Measurements from ENCODE around the gene CEP250.

Gene CEP250, protein sequence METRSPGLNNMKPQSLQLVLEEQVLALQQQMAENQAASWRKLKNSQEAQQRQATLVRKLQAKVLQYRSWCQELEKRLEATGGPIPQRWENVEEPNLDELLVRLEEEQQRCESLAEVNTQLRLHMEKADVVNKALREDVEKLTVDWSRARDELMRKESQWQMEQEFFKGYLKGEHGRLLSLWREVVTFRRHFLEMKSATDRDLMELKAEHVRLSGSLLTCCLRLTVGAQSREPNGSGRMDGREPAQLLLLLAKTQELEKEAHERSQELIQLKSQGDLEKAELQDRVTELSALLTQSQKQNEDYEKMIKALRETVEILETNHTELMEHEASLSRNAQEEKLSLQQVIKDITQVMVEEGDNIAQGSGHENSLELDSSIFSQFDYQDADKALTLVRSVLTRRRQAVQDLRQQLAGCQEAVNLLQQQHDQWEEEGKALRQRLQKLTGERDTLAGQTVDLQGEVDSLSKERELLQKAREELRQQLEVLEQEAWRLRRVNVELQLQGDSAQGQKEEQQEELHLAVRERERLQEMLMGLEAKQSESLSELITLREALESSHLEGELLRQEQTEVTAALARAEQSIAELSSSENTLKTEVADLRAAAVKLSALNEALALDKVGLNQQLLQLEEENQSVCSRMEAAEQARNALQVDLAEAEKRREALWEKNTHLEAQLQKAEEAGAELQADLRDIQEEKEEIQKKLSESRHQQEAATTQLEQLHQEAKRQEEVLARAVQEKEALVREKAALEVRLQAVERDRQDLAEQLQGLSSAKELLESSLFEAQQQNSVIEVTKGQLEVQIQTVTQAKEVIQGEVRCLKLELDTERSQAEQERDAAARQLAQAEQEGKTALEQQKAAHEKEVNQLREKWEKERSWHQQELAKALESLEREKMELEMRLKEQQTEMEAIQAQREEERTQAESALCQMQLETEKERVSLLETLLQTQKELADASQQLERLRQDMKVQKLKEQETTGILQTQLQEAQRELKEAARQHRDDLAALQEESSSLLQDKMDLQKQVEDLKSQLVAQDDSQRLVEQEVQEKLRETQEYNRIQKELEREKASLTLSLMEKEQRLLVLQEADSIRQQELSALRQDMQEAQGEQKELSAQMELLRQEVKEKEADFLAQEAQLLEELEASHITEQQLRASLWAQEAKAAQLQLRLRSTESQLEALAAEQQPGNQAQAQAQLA (N-terminal part only)

DNA sequence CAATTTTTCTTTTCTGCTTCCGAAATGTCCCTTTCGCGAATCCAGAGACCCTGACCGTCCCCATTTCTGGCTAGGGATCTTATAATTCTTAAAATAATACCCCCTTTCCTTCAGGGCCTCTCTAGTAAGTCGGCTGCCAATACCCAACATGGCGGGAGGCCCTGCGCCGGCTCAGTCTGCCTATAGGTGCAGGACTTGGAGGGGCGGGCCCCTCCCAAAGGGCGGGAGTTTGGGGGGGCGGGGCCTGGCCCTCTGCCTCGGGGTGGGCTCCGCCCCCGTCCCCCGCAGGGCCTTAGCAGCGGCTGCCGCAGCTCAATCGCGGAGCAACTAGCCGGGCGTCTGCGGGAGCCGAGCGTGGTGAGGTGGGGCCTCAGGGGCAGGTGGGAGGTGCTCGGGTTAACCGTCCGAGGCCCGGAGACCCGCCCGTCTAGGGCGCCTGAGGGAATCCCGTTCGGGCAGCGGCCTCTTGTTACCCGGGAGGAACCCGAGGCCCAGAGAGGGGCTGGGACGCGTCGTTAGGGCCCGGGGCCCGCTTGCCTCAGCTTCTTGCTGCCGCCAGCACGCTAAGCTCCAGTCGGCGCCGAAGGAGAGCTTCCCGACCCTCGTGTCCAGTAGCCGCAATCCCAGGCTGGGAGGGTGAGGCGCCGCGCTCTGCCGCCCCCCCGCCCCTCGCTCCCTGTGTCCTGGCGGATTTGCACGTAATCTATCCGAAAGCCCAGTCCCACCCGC is at the start of gene CEP250:
Gene CEP250, plus strand, starts transcription at position 718 of the 729 bp plus-strand sequence. CDS start 6,770 bp downstream, outside the sequence.
- peak; percentile 86 to 91 for DNase-seq (ENCODE audit: low spot score in 2 of 2)
- Mint-ChIP-seq H3K9me3 (no peaks in the 10 kb centered on the region), H3K4me1 (peaks cover 2% of the 10 kb centered on the region), H3K27ac (peak within 1 kb of the TSS; percentile 95), H3K4me3 (peak within 1 kb of the TSS; percentile 94), H3K27me3 (no peaks in the 10 kb centered on the region), H3K36me3 (no peaks in the 10 kb centered on the region)
- peak; percentile 93 for ATAC-seq (ENCODE audit: low read depth)

DNA sequence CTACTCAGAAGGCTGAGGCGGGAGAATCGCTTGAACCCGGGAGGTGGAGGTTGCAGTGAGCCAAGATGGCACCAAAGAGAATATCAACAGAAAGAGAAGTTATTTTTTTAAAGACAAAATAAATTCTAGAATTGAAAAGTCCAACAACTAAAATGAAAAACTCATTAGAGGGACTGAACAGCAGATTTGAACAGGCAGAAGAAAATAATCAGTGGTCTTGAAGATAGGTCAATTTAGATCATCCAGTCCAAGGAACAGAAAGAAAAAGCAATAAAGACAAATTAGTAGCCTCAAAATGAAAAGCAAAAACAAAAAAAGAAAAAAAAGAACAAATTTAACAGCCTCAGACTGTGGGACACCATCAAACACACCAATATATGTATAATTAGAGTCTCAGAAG is 49.6 kb upstream of the CEP250 start:
- no peaks in the 10 kb centered on the region for H3K27me3 Mint-ChIP-seq
- DNase-seq (ENCODE audit: low spot score in 2 of 2) (no peak), ATAC-seq (ENCODE audit: low read depth) (no peak)
- no peak overlapping the region for H3K27ac Mint-ChIP-seq
- H3K36me3 Mint-ChIP-seq = peaks cover 11% of the 10 kb centered on the region
- H3K4me1 Mint-ChIP-seq = peaks cover 10% of the 10 kb centered on the region
- H3K4me3 Mint-ChIP-seq = no peak overlapping the region
- H3K9me3 Mint-ChIP-seq = peaks cover 4% of the 10 kb centered on the region

DNA sequence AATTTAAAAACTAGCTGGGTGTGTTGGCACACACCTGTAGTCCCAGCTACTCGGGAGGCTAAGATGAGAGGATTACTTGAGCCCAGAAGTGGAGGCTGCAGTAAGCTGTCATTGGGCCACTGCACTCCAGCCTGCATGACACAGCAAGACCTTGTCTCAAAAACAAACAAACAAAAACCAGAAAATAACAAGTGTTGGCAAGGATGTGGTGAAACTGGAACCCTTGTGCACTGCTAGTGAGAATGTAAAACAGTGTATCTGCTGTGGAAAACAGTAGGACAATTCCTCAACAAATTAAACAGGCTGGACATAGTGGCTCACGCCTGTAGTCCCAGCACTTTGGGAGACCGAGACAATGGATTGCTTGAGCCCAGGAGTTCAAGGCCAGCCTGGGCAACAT is 47.1 kb upstream of the CEP250 start:
- H3K36me3 Mint-ChIP-seq = peaks cover 11% of the 10 kb centered on the region
- H3K9me3 Mint-ChIP-seq = peaks cover 4% of the 10 kb centered on the region
- no peak overlapping the region for H3K27ac Mint-ChIP-seq
- H3K4me1 Mint-ChIP-seq = peaks cover 21% of the 10 kb centered on the region
- no peak overlapping the region for H3K4me3 Mint-ChIP-seq
- DNase-seq (ENCODE audit: low spot score in 2 of 2) = no peak
- H3K27me3 Mint-ChIP-seq = no peaks in the 10 kb centered on the region
- no peak for ATAC-seq (ENCODE audit: low read depth)

DNA sequence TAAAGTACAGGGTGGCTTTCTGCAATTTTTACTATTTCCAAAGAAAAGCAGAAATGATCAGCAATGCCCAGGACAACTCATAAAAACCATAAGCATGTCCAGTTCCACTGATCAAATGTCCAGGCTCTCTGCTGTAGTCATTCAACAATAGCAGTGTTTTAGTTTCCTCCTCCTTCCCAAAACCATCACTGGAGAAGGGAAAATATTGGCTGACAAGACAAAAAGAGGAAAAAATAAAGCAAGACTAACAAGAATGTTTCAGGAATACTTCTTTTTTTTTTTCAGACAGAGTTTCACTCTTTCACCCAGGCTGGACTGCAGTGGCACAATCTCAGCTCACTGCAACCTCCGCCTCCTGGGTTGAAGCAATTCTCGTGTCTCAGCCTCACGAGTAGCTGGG is 45.9 kb upstream of the CEP250 start:
- ATAC-seq (ENCODE audit: low read depth) = no peak
- no peak overlapping the region for H3K27ac Mint-ChIP-seq

DNA sequence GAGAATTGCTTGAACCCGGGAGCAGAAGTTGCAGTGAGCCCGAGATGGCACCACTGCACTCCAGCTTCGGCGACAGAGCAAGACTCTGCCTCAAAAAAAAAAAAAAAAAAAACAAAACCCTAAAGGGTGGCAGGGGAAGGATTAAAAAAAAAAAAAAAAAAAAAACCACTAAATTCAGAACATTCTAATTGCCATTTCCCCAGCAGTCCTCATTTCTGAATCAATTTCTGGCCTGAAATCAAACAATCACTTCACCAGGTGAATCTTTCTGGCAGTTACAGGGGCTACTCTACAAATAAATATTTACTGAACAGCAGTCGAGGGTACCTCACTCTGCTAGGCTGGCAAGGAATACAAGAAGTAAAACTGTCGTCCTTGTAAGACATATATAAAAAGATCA is 44.8 kb upstream of the CEP250 start:
- ATAC-seq (ENCODE audit: low read depth) (no peak), DNase-seq (ENCODE audit: low spot score in 2 of 2) (no peak)
- Mint-ChIP-seq H3K4me3 (no peak overlapping the region), H3K9me3 (peaks cover 4% of the 10 kb centered on the region), H3K27me3 (no peaks in the 10 kb centered on the region), H3K4me1 (peaks cover 14% of the 10 kb centered on the region), H3K27ac (peak overlapping the region; percentile 96), H3K36me3 (peaks cover 10% of the 10 kb centered on the region)

More for the DNA sequence above, 45.9 kb upstream of the CEP250 start:
- no peaks in the 10 kb centered on the region for H3K27me3 Mint-ChIP-seq
- no peak for DNase-seq (ENCODE audit: low spot score in 2 of 2)
- H3K4me3 Mint-ChIP-seq = no peak overlapping the region
- peaks cover 4% of the 10 kb centered on the region for H3K9me3 Mint-ChIP-seq
- H3K4me1 Mint-ChIP-seq = peaks cover 21% of the 10 kb centered on the region
- H3K36me3 Mint-ChIP-seq = peaks cover 11% of the 10 kb centered on the region

DNA sequence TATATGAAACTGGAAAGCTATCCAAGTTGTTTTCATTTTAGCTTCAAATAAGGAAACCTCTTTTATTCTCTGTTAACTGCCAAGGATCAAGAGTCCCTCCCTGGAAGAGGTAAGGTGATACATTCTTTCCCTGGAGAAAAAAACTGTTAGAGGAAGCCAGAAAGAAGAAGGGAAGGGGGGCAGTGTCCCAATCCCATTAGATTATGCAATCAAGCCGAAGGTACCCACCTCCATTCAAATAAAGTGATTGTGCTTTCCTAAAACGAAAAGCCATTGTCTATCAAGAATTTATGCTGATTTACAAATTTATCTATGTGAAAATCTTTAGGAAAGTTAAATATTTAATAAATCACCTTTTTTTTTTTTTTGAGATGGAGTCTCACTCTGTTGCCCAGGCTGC is 34.1 kb upstream of the CEP250 start:
- Mint-ChIP-seq H3K27ac (no peak overlapping the region), H3K4me3 (no peak overlapping the region), H3K9me3 (no peaks in the 10 kb centered on the region), H3K27me3 (peaks cover 8% of the 10 kb centered on the region), H3K36me3 (no peaks in the 10 kb centered on the region), H3K4me1 (no peaks in the 10 kb centered on the region)
- ATAC-seq (ENCODE audit: low read depth) (no peak), DNase-seq (ENCODE audit: low spot score in 2 of 2) (no peak)

DNA sequence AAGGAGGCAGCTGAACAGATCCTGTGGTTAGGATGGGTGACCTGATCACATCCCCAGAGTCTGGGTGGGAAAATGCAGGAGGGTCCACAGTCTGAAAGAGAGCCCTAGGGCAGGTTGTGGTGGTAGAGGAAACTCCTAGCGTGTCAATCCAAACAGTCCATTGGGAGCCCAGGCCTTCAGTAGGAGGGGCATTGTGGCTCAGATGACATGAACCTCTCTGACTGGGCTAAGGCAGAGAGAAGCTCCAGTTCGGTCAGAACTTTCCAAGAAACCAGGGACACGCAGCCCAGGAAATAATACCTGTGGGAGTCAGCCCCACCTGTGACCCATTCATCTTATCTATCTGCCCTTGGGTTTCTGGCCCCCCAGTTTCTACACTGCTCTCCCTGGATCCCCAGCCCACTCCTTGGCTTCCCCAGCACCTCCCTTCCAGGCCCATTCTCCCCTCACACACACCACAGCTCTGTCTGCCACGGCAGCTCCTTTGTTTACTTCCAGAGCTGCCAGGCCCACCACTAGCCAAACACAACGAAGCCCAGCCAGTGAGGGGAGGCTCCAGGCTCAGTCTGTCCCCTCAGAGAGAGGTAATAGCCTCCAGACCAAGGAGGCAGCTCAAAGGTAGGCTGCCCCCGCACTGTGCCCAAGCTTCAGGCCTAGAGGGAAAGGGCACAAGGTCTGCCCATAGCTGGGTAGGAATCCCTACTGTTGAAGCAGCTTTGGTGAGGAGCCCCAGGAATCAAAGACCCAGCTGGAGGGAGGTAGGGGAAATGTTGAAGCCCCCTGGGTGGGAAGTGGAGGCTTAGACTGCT is 23.6 kb upstream of the CEP250 start:
- no peak for DNase-seq (ENCODE audit: low spot score in 2 of 2)
- H3K27ac Mint-ChIP-seq = no peak overlapping the region
- H3K4me3 Mint-ChIP-seq = no peak overlapping the region
- no peaks in the 10 kb centered on the region for H3K36me3 Mint-ChIP-seq
- H3K4me1 Mint-ChIP-seq = peaks cover 7% of the 10 kb centered on the region
- ATAC-seq (ENCODE audit: low read depth) = no peak
- no peaks in the 10 kb centered on the region for H3K9me3 Mint-ChIP-seq
- H3K27me3 Mint-ChIP-seq = peaks cover 3% of the 10 kb centered on the region

DNA sequence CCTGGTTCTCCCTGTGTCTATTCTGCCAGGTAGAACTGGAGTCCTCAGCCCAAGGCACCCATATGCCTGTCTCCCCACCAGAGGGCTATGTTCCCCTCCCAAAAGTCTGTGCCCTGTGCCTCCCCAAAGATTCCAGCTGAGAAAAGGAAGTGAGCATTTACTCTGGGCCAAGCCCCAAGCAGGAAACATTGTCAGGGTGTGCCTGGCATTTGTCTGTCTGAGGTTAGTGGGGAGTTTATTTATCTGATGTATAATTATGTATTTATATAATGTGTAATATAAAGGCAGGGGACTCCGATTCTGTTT is 23.0 kb upstream of the CEP250 start:
- H3K27ac Mint-ChIP-seq = no peak overlapping the region

DNA sequence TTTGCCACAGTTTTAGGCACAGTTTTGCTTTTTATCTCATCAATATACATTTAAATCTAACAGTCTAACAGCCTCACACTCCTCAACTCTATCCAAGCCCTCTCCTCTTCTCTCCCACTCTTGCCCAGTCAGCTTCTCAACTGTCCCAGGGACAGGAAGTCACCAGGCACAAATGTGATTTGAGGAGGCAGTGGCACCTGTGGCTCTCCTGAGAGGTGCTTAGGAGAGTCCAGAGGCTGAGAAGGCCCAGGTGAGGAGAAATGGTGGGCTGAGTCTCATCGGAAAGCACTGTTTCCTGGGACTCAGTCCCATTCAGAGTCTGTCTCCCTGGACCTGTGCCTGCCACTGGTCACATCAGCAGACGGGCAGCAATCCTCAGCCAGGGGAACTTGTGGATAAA is 22.1 kb upstream of the CEP250 start:
- DNase-seq (ENCODE audit: low spot score in 2 of 2) (no peak), ATAC-seq (ENCODE audit: low read depth) (no peak)
- Mint-ChIP-seq H3K4me3 (no peak overlapping the region), H3K9me3 (no peaks in the 10 kb centered on the region), H3K36me3 (no peaks in the 10 kb centered on the region), H3K27ac (no peak overlapping the region), H3K27me3 (peaks cover 1% of the 10 kb centered on the region), H3K4me1 (peaks cover 7% of the 10 kb centered on the region)

More for the DNA sequence above, 23.0 kb upstream of the CEP250 start:
- Mint-ChIP-seq H3K9me3 (no peaks in the 10 kb centered on the region), H3K27me3 (peaks cover 3% of the 10 kb centered on the region), H3K4me3 (no peak overlapping the region), H3K36me3 (no peaks in the 10 kb centered on the region), H3K4me1 (peaks cover 7% of the 10 kb centered on the region)
- no peak for DNase-seq (ENCODE audit: low spot score in 2 of 2)
- ATAC-seq (ENCODE audit: low read depth) = no peak

DNA sequence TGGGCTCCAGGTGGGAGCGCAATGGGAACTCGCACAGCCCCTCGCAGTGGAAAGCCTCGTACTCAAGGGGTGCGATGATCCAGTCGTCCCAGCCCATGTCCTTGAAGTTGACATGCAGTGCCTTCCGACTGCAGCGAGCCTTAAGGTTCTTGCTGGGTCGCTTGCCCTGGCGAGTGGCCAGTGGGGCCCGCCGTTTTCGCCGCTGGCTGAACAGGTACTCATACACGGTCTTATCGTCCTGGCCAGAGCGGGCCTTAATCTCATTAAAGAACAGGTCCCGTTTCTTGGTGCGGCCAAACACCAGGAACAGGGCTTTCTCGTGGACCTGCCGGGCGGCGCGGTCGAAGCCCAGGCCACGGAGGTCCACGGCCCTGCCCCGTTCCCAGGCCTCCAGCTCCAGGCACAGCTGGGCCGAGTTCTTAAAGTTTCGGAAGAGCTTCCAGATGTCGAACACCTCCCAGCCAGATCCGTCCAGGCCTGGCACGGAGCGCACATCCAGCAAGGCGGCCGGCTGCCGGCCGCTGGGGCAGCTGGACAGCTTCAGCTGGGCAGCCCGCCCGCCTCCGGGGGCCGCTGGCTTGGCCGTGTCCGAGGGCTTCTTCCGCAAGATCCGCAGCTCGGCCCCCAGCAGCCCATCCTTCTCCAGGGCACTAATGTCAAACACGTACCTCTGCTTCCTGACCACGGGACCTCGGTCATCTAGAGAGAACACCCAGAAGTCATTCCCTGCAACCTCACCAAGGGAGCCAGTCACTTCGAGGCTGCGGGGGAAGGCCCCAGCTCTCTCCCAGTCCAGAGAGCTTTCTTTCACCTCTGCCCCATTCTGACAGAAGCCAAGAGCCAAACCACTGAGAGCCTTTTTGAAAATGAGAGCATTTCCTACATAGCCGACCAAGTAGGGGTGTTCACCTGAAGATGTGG is 21.1 kb upstream of the CEP250 start:
- no peak overlapping the region for H3K4me3 Mint-ChIP-seq
- H3K4me1 Mint-ChIP-seq = peaks cover 7% of the 10 kb centered on the region
- no peaks in the 10 kb centered on the region for H3K36me3 Mint-ChIP-seq
- ATAC-seq (ENCODE audit: low read depth) (no peak), DNase-seq (ENCODE audit: low spot score in 2 of 2) (no peak)
- no peak overlapping the region for H3K27ac Mint-ChIP-seq
- H3K9me3 Mint-ChIP-seq = no peaks in the 10 kb centered on the region
- H3K27me3 Mint-ChIP-seq = peaks cover 1% of the 10 kb centered on the region

DNA sequence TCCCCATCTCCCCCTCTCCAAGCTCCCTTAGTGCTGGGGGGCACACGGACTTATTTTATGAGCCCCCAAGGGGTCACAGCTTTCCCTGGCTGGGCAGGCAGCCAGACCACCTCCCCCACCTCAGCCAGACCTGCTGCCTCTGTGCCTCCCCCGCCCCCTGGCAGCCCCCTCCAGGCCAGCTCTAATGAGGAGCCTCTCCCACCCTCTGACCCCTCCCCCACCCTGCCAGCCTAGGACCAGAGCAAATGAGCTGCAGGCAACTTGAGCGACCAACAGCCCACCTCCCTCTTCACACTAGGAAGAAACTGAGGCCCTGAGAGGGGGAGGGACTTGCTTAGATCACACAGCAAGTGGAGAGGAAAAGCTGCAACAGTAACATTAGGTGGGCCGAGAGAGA is 19.2 kb upstream of the CEP250 start:
- Mint-ChIP-seq H3K9me3 (no peaks in the 10 kb centered on the region), H3K4me1 (peaks cover 9% of the 10 kb centered on the region), H3K4me3 (no peak overlapping the region), H3K36me3 (no peaks in the 10 kb centered on the region), H3K27ac (no peak overlapping the region), H3K27me3 (peaks cover 10% of the 10 kb centered on the region)
- DNase-seq (ENCODE audit: low spot score in 2 of 2) (no peak), ATAC-seq (ENCODE audit: low read depth) (no peak)

DNA sequence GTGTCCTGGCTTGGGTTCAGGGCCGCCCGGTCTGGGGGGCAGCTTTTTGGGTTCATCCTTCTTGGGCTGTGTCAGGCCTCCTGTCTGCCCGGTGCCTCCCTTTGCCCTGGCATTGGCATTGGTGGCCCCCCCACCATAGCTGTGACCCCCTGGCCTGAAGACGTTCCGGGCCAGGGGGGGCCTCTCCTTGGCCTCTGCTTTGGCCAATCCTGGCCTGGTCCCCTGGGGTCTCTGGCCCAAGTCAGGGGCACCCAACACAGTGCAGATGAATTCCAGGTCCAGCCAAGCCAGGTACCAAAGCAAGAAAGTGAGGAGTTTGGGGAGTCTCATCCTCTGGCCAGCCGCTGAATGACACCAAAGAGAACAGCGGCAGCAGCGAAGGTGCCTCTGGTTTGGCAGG is 17.8 kb upstream of the CEP250 start:
- no peak for ATAC-seq (ENCODE audit: low read depth)
- H3K27me3 Mint-ChIP-seq = peaks cover 10% of the 10 kb centered on the region
- DNase-seq (ENCODE audit: low spot score in 2 of 2) = no peak
- no peak overlapping the region for H3K27ac Mint-ChIP-seq
- no peaks in the 10 kb centered on the region for H3K9me3 Mint-ChIP-seq
- H3K4me1 Mint-ChIP-seq = peaks cover 6% of the 10 kb centered on the region
- H3K36me3 Mint-ChIP-seq = no peaks in the 10 kb centered on the region
- no peak overlapping the region for H3K4me3 Mint-ChIP-seq
